ENCODE results near the gene IL9. TPM values are rescaled to one million over a fixed set of nuclear protein-coding genes. Genes with fewer than 3 reads are reported as not detected.

Gene IL9
- total RNA-seq: not detected in 2 replicates

GRCh38 chr5:135895474-135896006 lies at the start of gene IL9:
IL9 (minus strand) TSS chr5:135895841; CDS start chr5:135895816, 25 bp downstream.
- no peaks in the 10 kb centered on the region for H3K9me3 Mint-ChIP-seq
- no peaks in the 10 kb centered on the region for H3K4me1 Mint-ChIP-seq
- ATAC-seq (ENCODE audit: low read depth): no peak
- H3K36me3 Mint-ChIP-seq (ENCODE audit: low read depth): no peaks in the 10 kb centered on the region
- no peak within 1 kb of the TSS for H3K27ac Mint-ChIP-seq
- intact Hi-C loops (cut with micrococcal nuclease): no loop called here
- peaks cover 20% of the 10 kb centered on the region for H3K27me3 Mint-ChIP-seq
- CTCF ChIA-PET: no interaction called here
- POLR2A ChIA-PET: no interaction called here
- no peak within 1 kb of the TSS for H3K4me3 Mint-ChIP-seq
- DNase-seq: no peak
- TF ChIP-seq CTCF (IDR thresholded peaks at IDR 0.05): no peak

GRCh38 chr5:135944967-135945560 lies 49.4 kb upstream of the IL9 start:
- H3K36me3 Mint-ChIP-seq (ENCODE audit: low read depth): no peaks in the 10 kb centered on the region
- ChIA-PET CTCF (interaction anchor here (0.7 to 2.7 kb wide), 4 partner anchors 228 to 267 kb away, joined by 3 to 11 read pairs (median 4); no protein-coding TSS in a partner anchor), POLR2A (no interaction called here)
- no peak for ATAC-seq (ENCODE audit: low read depth)
- DNase-seq: no peak
- H3K4me3 Mint-ChIP-seq: no peak overlapping the region
- H3K9me3 Mint-ChIP-seq: no peaks in the 10 kb centered on the region
- intact Hi-C loops (cut with micrococcal nuclease): loop anchor here (1.0 to 5.0 kb wide), 4 partner anchors 117 to 267 kb away; no protein-coding TSS in a partner anchor
- H3K27ac Mint-ChIP-seq: no peak overlapping the region
- no peaks in the 10 kb centered on the region for H3K4me1 Mint-ChIP-seq
- peaks cover 12% of the 10 kb centered on the region for H3K27me3 Mint-ChIP-seq
- no peak for TF ChIP-seq CTCF (IDR thresholded peaks at IDR 0.05)

- TF ChIP-seq CTCF (IDR thresholded peaks at IDR 0.05): no peak
- Mint-ChIP-seq H3K4me3 (no peak overlapping the region), H3K9me3 (no peaks in the 10 kb centered on the region), H3K27me3 (peaks cover 12% of the 10 kb centered on the region), H3K36me3 (ENCODE audit: low read depth) (no peaks in the 10 kb centered on the region), H3K4me1 (no peaks in the 10 kb centered on the region), H3K27ac (no peak overlapping the region)
- ATAC-seq (ENCODE audit: low read depth) (no peak), DNase-seq (no peak)
- ChIA-PET POLR2A (no interaction called here), CTCF (interaction anchor here (0.7 to 2.7 kb wide), 4 partner anchors 228 to 267 kb away, joined by 3 to 11 read pairs (median 4); no protein-coding TSS in a partner anchor)
- intact Hi-C loops (cut with micrococcal nuclease): no loop called here
Measured at GRCh38 chr5:135944564-135944963, 48.9 kb upstream of the IL9 start.

- Mint-ChIP-seq H3K9me3 (no peaks in the 10 kb centered on the region), H3K27me3 (peaks cover 14% of the 10 kb centered on the region), H3K4me1 (no peaks in the 10 kb centered on the region), H3K36me3 (ENCODE audit: low read depth) (no peaks in the 10 kb centered on the region), H3K27ac (no peak overlapping the region), H3K4me3 (no peak overlapping the region)
- DNase-seq (no peak), ATAC-seq (ENCODE audit: low read depth) (no peak)
- POLR2A ChIA-PET: no interaction called here
- intact Hi-C loops (cut with micrococcal nuclease): no loop called here
- no peak for TF ChIP-seq CTCF (IDR thresholded peaks at IDR 0.05)
- CTCF ChIA-PET: no interaction called here
Measured at GRCh38 chr5:135942202-135942771, 46.6 kb upstream of the IL9 start.

GRCh38 chr5:135941711-135942110 lies 46.1 kb upstream of the IL9 start:
- no peaks in the 10 kb centered on the region for H3K9me3 Mint-ChIP-seq
- DNase-seq: no peak
- H3K27ac Mint-ChIP-seq: no peak overlapping the region
- no peaks in the 10 kb centered on the region for H3K4me1 Mint-ChIP-seq
- POLR2A ChIA-PET: no interaction called here
- intact Hi-C loops (cut with micrococcal nuclease): no loop called here
- H3K36me3 Mint-ChIP-seq (ENCODE audit: low read depth): no peaks in the 10 kb centered on the region
- TF ChIP-seq CTCF (IDR thresholded peaks at IDR 0.05): no peak
- no peak overlapping the region for H3K4me3 Mint-ChIP-seq
- no peak for ATAC-seq (ENCODE audit: low read depth)
- H3K27me3 Mint-ChIP-seq: peaks cover 14% of the 10 kb centered on the region
- CTCF ChIA-PET: no interaction called here

All from activated B cell treated with CpG ODN at 0.5 μM for 24 hours (primary cell).